ENCODE measurements around the gene NRCAM.

The NRCAM gene

DNA sequence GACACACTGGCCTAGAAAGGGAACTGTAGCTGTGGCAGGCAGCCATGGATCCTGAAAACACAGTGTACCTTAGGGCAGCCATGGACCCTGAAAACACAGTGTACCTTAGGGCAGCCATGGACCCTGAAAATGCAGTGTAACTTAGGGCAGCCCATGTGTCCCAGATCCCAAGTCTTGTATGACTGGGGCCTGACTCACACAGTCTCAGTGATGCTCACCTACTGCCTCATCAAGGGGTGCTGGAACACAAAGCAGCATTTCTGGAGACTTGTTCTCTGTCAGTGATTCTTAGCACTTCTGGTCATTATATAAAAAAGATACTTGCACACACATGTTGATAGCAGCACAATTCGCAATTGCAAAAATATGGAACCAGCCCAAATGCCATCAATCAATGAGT is 255.9 kb downstream of the NRCAM start:
- DNase-seq (ENCODE audit: low read depth), result no peak
- TF ChIP-seq, protein P1, sequence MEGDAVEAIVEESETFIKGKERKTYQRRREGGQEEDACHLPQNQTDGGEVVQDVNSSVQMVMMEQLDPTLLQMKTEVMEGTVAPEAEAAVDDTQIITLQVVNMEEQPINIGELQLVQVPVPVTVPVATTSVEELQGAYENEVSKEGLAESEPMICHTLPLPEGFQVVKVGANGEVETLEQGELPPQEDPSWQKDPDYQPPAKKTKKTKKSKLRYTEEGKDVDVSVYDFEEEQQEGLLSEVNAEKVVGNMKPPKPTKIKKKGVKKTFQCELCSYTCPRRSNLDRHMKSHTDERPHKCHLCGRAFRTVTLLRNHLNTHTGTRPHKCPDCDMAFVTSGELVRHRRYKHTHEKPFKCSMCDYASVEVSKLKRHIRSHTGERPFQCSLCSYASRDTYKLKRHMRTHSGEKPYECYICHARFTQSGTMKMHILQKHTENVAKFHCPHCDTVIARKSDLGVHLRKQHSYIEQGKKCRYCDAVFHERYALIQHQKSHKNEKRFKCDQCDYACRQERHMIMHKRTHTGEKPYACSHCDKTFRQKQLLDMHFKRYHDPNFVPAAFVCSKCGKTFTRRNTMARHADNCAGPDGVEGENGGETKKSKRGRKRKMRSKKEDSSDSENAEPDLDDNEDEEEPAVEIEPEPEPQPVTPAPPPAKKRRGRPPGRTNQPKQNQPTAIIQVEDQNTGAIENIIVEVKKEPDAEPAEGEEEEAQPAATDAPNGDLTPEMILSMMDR (conservative IDR thresholded peaks at IDR 0.05; ENCODE audit: low read depth, low read length), result no peak
- H3K4me3 ChIP-seq (ENCODE audit: low read length), result no peak overlapping the region

DNA sequence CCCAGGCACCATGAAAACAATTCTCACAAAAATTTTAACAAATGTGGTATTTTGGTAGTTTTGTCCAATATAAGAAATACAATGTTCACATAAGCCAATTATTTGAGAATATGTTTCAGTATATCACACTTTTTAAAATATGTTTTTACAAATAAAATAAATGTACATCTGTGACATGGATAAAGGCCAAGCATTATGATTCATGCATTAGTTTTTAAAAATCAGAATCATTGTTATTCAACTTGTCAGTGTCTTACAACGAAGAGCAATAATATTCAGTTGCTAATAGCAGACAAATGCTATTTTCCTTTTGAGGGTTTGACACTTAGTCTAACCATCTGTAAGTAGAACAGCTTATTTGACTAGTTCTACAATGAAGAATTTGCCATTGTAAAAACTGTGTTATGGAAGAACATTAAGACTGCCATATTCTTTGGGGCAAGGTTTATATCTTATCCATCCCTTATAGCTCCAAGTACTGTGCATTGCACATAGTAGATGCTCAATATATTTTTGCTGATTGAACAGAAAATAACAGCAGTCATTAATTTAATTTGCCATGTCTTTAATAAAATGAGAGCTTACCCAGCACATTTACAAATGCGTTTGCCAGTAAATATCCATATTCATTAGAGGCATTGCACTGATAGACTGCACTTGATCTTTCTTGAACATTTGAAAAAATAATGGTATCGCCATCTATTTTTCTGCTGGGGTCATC is 258.7 kb downstream of the NRCAM start:
- no peak for DNase-seq (ENCODE audit: low read depth)
- TF ChIP-seq, protein P1 (conservative IDR thresholded peaks at IDR 0.05; ENCODE audit: low read depth, low read length), result no peak
- H3K4me3 ChIP-seq (ENCODE audit: low read length), result no peak overlapping the region

DNA sequence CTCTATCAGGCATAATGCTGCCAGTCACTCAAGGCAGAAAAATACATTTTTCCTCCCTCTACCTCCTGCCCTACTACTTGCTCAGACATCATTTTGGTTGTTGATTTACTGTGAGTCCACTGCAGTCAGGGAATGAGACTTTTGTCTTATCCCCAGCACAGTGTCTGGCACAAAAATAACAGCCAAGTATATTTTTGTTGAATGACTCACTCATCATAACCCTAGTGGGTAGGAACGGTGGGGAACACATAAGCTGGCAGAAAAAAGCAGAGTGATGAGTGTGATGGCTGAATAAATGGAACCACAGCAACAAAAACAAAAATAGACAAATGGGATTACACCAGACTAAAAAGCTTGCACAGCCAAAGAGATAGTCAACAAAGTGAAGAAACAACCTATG is 260.2 kb downstream of the NRCAM start:
- DNase-seq (ENCODE audit: low read depth), result no peak
- TF ChIP-seq, protein P1 (conservative IDR thresholded peaks at IDR 0.05; ENCODE audit: low read depth, low read length), result no peak
- no peak overlapping the region for H3K4me3 ChIP-seq (ENCODE audit: low read length)

DNA sequence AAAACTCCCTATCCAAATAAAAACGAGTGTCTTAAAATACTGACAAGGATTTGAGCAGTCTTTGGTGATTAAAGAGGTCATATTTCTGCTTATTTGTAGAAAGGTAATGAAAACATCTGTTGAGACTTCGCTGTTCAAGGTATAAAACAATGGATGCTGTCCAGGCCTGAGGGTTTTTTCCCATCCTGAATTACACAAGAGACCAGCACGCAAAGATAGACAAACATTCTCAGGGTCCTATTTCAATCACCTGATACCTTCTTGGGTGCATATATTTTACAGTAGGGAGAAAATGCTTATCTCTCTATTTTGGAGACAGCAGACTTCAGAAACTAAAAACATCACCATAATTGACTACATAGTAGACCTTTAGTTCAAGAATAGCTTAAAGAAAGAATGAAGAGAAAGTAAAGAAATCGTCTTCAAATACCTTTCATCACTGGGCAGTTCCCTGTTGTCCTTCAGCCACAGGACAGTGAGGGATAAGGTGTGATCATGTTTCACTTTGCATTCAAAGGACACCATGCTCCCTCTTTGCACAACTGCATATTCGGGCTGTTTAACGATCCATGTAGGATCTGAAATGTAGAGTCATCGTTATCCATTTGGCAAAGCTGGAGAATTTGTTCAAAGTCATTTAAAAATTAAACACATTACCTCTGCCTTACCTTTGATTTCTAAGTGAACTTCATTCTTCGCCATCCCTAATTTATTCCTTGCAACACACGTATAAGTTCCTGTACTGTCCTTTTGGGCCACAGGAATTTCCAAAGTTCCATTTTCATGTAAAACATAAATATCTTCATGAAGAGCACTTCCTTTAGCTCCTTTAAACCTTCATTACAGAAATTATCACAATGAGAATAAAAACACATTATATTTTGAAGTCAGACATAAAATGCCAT is 262.4 kb downstream of the NRCAM start:
- no peak overlapping the region for H3K4me3 ChIP-seq (ENCODE audit: low read length)
- TF ChIP-seq, protein P1 (conservative IDR thresholded peaks at IDR 0.05; ENCODE audit: low read depth, low read length), result no peak
- DNase-seq (ENCODE audit: low read depth), result no peak

DNA sequence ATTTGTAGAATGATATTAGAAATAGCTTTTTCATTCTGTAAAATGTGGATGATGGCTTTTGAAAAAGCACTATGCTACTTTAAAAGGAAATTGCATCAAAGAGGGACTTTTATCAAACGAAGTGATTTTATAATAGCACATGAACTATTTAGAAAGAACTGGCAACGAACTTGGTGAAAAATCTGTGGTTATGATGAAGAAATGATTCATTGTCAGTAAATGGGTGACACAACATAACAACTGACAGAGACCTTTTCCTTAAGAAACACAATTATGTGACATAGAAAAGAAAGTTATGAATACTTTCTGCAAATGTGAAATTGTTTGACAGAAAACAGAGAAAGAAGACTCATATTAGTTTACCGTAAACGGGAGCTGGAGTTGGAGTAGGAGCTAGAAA is 265.3 kb downstream of the NRCAM start:
- TF ChIP-seq, protein P1 (conservative IDR thresholded peaks at IDR 0.05; ENCODE audit: low read depth, low read length), result no peak
- H3K4me3 ChIP-seq (ENCODE audit: low read length), result no peak overlapping the region
- DNase-seq (ENCODE audit: low read depth), result no peak

DNA sequence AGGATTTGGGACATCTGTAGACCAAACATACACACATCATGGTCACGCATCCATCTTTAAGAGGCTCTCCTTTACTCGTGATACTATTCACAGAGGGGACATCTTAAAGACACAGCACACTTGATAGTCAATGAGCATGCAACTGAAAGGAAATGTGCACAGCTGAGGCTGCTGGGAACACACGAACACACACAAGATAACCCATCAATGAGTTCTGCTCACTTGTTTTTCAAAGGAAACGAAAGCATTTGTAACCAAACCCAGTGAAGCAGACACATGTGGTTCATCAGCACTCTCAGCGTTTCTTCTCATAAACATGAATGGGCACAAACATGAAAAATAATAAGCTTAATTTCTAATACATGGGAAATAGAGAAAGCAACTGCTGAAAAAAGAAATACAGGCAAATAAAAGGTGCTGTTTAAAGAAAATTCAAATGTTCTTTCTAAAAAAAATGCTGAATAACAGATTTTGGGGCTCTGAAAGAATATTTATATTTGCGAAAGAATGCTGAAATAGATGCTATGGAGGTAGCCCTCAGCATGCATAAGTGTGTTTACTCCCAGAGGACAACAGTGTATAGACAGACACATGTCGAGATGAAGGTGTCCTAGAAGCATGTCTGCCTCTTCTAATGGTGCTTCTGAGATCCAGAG is 266.4 kb downstream of the NRCAM start:
- TF ChIP-seq, protein P1 (conservative IDR thresholded peaks at IDR 0.05; ENCODE audit: low read depth, low read length), result no peak
- DNase-seq (ENCODE audit: low read depth), result no peak

More for the DNA sequence above, 266.4 kb downstream of the NRCAM start:
- H3K4me3 ChIP-seq (ENCODE audit: low read length), result no peak overlapping the region

Data from retinal pigment epithelial cell (primary cell).